NCI-H2107 (cell line): ENCODE measurements around the gene LRRC1.

ENCODE experiments used
- DNase-seq: peaks from one replicate; lab custom pipeline; 2025; lab: John Stamatoyannopoulos, UW

Gene LRRC1

GRCh38 chr6:53887316-53887715 is 92.5 kb downstream of the LRRC1 start:
- DNase-seq: no peak

- DNase-seq: no peak
These were observed 94.1 kb downstream of the LRRC1 start for GRCh38 chr6:53888931-53889330.

GRCh38 chr6:53889365-53889764 is 94.6 kb downstream of the LRRC1 start:
- DNase-seq: no peak

DNA sequence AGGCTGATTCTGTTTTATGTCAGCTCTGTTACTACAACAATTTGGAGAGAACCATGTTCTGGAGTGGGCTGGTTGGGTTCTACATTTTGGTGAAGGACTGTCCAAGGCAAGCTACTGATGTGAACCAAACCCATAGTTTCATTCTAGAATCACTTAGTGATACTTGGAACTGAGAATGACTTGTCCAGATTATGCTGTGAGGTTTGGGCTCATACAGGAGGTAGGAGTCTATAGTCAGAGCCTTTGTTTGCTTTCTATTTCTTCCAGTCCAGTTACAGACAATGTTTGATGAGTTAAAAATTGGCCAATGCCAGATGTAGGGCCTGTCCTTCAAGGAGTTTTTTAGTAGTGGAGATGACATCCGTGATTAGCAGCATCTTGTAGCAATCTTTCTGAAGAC is 97.9 kb downstream of the LRRC1 start:
- no peak for DNase-seq

DNA sequence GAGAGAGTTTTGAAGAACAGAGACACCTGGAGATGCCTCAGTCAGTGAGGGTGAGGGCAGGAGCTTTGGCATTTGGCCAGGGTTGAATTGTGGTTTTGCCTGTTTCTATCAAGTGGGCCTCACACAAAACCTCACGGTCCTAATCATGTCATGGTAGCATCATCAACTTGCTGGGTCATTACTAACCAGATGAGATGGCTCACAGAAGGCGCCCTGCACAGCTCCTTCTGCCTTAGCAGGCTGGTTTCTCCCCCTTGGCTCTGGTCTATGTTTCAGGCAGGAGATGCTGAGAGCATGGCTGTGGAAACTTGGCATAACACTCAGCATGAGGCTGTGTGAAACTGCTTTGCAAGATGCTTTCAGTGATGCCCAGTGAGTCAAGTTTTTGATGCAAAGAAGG is 99.3 kb downstream of the LRRC1 start:
- DNase-seq: no peak

- DNase-seq: no peak
These were observed 101.4 kb downstream of the LRRC1 start for GRCh38 chr6:53896196-53896595.

- no peak for DNase-seq
These were observed 103.4 kb downstream of the LRRC1 start for GRCh38 chr6:53898026-53898795.

DNA sequence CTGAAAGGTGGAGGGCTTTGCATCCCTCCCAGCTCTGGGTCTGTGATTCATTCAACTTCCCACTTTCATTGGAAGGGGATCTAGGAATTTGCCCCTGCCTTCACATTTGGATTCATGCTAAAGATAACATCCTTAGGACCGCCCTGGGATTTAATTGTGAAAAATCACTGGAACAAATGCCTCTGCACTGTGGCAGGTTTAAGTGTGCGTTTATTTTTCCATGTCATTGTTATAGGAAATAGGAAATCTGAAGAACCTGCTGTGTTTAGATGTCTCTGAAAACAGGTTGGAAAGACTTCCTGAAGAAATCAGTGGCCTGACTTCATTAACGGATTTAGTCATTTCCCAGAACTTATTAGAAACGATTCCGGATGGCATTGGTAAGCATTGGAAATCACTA is 104.7 kb downstream of the LRRC1 start:
- DNase-seq: no peak

GRCh38 chr6:53903357-53903756 is 108.6 kb downstream of the LRRC1 start:
- no peak for DNase-seq

DNA sequence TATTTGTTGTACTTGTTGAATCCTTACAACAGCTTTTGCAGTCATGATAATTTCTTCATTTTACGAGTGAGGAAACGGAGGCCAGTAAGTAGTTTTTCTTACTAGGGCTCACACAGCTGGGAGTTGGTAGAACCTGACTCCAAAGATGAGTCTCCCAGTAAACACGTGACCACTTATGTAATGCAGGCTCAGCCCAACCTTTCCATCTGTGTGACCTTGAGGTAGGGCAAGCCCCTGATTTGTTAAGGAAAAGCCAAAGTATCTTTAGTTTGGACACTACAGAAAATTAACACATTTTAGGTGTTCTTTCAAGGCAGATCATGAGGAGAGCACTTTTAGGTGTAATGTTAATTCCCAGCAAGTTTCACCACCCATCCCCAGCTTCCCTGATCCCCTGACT is 111.3 kb downstream of the LRRC1 start:
- DNase-seq: no peak

- DNase-seq: no peak
These were observed 112.0 kb downstream of the LRRC1 start for GRCh38 chr6:53906842-53907241.

- no peak for DNase-seq
These were observed 116.0 kb downstream of the LRRC1 start for GRCh38 chr6:53910834-53911233.

- no peak for DNase-seq
These were observed 117.9 kb downstream of the LRRC1 start for GRCh38 chr6:53912661-53913060.

DNA sequence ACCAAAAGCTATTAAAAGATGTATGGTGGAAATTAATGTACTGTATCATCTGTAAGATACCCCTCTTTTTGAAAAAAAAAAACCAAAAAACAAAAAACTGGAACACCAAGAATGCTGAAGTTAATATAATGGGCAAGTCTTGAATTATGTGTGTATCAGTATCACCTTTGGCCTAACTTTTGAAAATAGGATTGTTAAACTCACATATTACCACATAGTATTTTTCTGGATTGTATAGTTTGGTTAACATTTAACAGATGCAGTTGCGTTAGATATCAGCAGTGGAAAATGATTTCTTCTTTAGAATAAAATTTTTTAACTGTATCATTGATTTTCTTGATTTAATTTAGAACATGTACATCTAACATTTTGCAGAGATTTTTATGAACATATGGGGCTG is 118.5 kb downstream of the LRRC1 start:
- DNase-seq: no peak

DNA sequence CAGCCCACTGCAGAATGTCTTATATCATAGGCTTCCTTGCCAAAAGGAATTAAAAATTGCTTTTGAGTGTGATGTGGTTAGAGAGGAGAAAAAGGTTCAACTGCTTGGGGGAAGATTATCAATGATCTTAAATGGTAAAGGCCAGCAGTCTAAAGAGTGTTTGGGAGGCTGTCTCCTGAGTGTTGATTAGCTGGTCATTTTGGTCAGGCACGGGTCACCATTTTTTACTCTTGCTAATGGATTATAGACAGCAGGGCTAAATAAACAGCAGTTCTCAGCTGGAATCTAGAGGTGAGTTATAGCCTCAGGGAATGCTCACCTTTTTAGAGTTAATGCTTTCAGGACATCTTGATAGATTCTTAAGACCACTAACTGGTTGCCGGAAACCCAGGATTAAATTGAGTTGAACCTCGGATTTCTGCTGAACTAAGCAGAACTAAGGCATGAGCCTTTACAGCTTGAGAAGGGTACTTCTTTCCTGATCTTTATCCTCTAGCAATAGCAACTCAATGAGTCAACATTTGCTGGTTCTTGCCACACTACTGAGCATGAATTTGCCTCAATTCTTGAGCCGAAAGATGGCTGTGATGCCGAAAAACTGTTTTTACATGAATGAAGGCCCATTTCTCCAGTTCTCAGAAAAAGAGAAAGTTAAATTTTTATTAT is 120.4 kb downstream of the LRRC1 start:
- no peak for DNase-seq

- no peak for DNase-seq
These were observed 122.1 kb downstream of the LRRC1 start for GRCh38 chr6:53916804-53917463.

DNA sequence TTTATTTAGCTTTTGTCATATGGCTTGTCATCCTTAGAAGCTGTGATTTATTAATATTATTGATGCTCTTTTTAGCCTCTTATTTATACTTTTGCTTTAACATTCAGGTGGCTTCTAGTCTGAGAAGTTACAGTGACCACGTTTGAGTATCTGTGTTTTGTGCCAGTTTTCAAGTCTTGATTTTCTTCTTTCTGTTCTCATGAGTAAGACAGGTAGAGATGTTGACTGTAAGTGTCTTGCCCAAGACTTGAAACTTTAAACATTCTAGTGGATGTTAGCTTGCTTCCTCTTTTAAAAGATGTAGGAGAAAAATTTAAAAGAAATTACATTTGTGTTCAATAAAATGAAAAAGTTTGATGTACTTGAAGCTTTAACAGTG is 122.6 kb downstream of the LRRC1 start:
- DNase-seq: no peak

- no peak for DNase-seq
These were observed 124.2 kb downstream of the LRRC1 start for GRCh38 chr6:53918854-53919510.

GRCh38 chr6:53919881-53920360 is 125.1 kb downstream of the LRRC1 start:
- DNase-seq: no peak

DNA sequence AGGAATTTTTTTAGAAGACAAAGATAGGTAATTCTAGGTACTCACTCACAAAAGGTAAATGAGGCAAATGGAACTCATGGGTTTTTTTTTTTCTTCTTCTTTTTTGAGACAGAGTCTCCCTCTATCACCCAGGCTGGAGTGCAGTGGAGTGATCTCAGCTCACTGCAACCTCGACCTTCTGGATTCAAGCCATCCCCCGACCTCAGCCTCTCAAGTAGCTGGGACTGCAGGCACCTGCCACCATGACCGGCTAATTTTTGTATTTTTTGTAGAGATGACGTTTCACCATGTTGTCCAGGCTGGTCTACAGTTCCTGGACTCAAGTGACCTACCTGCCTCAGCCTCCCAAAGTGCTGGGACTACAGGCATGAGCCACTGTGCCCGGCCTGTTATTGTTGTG is 126.1 kb downstream of the LRRC1 start:
- no peak for DNase-seq

DNA sequence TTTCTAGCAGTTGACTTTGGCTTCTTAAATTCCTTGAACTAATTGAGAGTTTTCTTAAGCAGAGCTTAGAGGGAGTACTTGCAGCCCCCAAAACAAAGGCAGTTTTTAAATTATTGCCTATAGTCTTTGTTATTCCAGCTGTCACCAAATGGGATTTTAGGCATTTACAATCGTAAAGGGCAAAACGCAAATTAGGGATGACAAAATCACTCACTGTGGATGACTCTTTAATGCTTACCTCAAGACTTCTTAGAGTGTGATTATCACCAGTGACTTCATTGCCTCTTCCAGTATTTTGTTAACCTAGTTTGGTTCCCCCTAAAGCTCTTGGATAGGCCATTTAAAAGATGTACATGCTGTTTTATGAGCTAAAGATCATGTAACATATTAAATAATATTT is 126.8 kb downstream of the LRRC1 start:
- no peak for DNase-seq

DNA sequence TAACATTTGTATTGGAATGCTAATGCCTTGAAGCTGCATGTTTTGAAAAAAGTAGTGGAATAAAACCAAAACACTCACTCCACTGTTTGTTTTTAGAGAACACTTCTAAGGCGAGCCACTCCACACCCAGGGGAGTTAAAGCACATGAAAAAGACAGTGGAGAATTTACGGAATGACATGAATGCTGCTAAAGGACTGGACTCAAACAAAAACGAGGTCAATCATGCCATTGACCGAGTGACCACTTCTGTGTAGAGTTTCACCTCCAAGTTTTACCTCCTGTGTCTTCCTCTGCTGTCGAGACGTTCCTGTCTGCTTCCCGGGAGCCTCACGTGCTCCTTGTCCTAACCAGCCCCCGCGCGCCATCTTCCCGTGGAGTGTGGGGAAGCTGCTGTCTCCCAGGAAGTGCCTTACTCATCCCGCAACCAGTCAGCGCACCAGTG is 127.8 kb downstream of the LRRC1 start:
- DNase-seq: no peak

DNA sequence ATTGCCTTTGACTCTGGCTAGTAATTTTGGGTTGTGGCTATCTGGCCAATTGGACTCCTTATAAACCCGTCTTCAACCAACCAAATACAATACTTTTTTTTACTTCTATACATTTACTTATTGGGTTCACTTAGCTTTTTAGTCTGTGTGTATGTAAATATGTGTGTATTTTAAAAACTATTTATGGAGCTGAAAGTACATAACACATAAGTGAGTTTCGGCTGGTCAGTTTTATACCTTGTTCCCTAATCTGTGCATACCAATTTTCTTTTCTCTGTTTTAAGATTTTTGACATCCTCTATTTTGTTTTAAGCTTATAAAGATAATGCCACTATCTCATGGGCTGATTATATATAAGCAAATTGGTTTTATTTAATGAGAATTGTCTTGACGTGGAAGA is 129.5 kb downstream of the LRRC1 start:
- DNase-seq: no peak
